Heart right ventricle (tissue), 16 donors: ENCODE results near the gene FAM120A. TPM values are rescaled to one million over a fixed set of nuclear protein-coding genes. Genes with fewer than 3 reads are reported as not detected.

ENCODE experiments used
- ATAC-seq, 8 donors: fragments of 200-7000 bp; cut with Tn5 transposase; one replicate each; pipeline ENCODE4 v1.9.1; 2020; ENCODE audit warnings: mild to moderate bottlenecking in 8 of 8, moderate library complexity in 8 of 8, moderate number of reproducible peaks in 1 of 8
- DNase-seq, 2 donors: peaks; one replicate each; pipeline ENCODE4 v3.0.0-alpha.2; 2020
- H3K27ac ChIP-seq, 10 donors: fragments of 200-600 bp; sonication (generic) in 2 of 10; one replicate each; pipeline versions ENCODE4 v1.5.0 to v1.8.0; 2020 to 2022; ENCODE audit warnings: mild to moderate bottlenecking in 3 of 10
- H3K27me3 ChIP-seq, 7 donors: fragments of 200-600 bp; one replicate each; pipeline ENCODE4 v1.8.0; 2021 to 2022; ENCODE audit warnings: mild to moderate bottlenecking in 2 of 7
- H3K36me3 ChIP-seq, 9 donors: fragments of 200-600 bp; sonication (generic) in 1 of 9; one replicate each; pipeline versions ENCODE4 v1.5.0 to v1.8.0; 2020 to 2022; ENCODE audit warnings: mild to moderate bottlenecking in 2 of 9
- H3K4me1 ChIP-seq, 9 donors: fragments of 200-600 bp; sonication (generic) in 1 of 9; one replicate each; pipeline versions ENCODE4 v1.5.0 to v1.8.0; 2020 to 2022; ENCODE audit warnings: mild to moderate bottlenecking in 4 of 9
- H3K4me3 ChIP-seq, 10 donors: fragments of 200-600 bp; sonication (generic) in 2 of 10; one replicate each; pipeline versions ENCODE4 v1.5.0 to v1.8.0; 2020 to 2022; ENCODE audit warnings: mild to moderate bottlenecking in 7 of 10, moderate library complexity in 2 of 10
- H3K9me3 ChIP-seq, 11 donors: fragments of 200-600 bp in 10 of 11; sonication (generic) in 2 of 11; one replicate each; pipeline versions ENCODE4 v1.5.0 to v1.8.0; 2013 to 2022; ENCODE audit warnings: mild to moderate bottlenecking in 2 of 11, control low read depth in 1 of 11, moderate library complexity in 1 of 11
- WGBS, 2 donors: extraction: QIAGEN DNeasy Blood & Tissue Kit; methylation state at CpG; one replicate each; pipeline ENCODE4 v1.1.7; 2013; ENCODE audit warnings: inconsistent platforms in 1 of 2; 5-methylcytosine and 5-hydroxymethylcytosine counted together
- intact Hi-C, 10 donors: fragments of 100-400 bp; cut with DNase I; formaldehyde crosslinking; loops; one replicate each; pipeline versions ENCODE4 v1.11.1 to v1.14.2; 2022
- polyA plus RNA-seq, 2 donors: library from polyadenylated mRNA; stranded (reverse); fragments of 200-250 nt; gene quantifications; one replicate each; pipeline ENCODE4 v1.2.3, GENCODE V29; 2013
- total RNA-seq, 10 donors: library from RNA; stranded (reverse); fragmentation: NEBNext Ultra II Directional in 3 of 10; extraction: Animal tissue kit (Norgen Biotek cat#: 25700) in 3 of 10; gene quantifications; one replicate each; pipeline versions ENCODE4 v1.2.1 to v1.2.4, GENCODE V29; 2021 to 2023
- TF ChIP-seq, protein P1 (sequence below), 9 donors: fragments of 200-600 bp; sonication (generic) in 2 of 9; IDR thresholded peaks; one replicate each; pipeline versions ENCODE4 v1.5.0 to v1.8.0; 2021 to 2022; ENCODE audit warnings: antibody characterized with exemption in 9 of 9, mild to moderate bottlenecking in 5 of 9, moderate library complexity in 1 of 9
- donor health status: Arrhythmogenic right ventricular cardiomyopathy.
- donor health status: ischemic (EF 13 %, LVEDD 7.1; RV severe dilation, severe dysfunction).
- donor health status: healthy with polysubstance abuse.
- donor health status: DM: no; HTN: yes; CAD: no.
- donor health status: DM: no; HTN: no; CAD: no.
- donor health status: ischemic (EF 25% LVEDD 6.9; RV normal size, moderate dysfunction).
- donor health status: ischemic (EF 25% LVEDD 5.7; RV mildly dilated, moderate dysfunction).
- donor health status: healthy.
- donor health status: DM: yes; HTN: yes; CAD: no.
- donor health status: Ischemic cardiomyopathy.
- donor health status: ischemic (EF 35%, LVEDD 5.7; RV mildly dilated, moderate dysfunction).
- donor health status: nonischemic (EF 11% LVEDD 7.7; RV severe dilation, severe dysfunction).
- donor health status: DM: yes; HTN: yes; CAD: no.
- donor health status: PGD.
- donor health status: ischemic (EF 29% LVEDD 5.4; RV normal size, mild dysfunction).
- donor health status: nonischemic (EF 23%, LVEDD 6.1; RV moderate dilation, normal function).

The FAM120A gene
- total and polyA plus RNA-seq, 12 donors: 42.2 to 126 (median 104) TPM

DNA sequence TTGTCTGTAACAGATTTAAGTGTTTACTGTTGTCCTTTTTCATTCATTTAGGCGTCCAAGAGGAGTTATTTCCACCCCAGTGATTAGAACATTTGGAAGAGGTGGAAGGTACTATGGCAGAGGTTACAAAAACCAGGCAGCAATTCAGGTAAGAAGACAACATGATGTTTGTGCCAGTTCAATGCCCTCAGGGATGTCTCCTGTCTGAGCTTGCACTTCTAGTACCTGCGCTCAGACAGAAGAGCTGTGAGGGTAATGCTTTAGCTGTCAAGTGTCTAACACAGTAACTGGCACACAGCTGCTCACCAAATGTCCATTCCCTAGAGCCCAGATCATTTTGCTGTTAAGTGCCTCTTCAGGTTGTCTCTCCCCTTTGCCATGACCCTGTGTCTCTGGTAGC, 110.7 kb downstream of the FAM120A start:
- TF ChIP-seq, protein P1, sequence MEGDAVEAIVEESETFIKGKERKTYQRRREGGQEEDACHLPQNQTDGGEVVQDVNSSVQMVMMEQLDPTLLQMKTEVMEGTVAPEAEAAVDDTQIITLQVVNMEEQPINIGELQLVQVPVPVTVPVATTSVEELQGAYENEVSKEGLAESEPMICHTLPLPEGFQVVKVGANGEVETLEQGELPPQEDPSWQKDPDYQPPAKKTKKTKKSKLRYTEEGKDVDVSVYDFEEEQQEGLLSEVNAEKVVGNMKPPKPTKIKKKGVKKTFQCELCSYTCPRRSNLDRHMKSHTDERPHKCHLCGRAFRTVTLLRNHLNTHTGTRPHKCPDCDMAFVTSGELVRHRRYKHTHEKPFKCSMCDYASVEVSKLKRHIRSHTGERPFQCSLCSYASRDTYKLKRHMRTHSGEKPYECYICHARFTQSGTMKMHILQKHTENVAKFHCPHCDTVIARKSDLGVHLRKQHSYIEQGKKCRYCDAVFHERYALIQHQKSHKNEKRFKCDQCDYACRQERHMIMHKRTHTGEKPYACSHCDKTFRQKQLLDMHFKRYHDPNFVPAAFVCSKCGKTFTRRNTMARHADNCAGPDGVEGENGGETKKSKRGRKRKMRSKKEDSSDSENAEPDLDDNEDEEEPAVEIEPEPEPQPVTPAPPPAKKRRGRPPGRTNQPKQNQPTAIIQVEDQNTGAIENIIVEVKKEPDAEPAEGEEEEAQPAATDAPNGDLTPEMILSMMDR (IDR thresholded peaks at IDR 0.05): no peak
- peaks cover 1 to 10% (median 6%) of the 10 kb centered on the region in 9 donors for H3K4me1 ChIP-seq
- no peak overlapping the region for H3K4me3 ChIP-seq
- no peak for ATAC-seq
- intact Hi-C loops: loop anchor here in 3 of 10 donors (10.0 kb wide), 3 partner anchors 107 to 457 kb away; partner anchors contain the start of genes FAM120A (in 1 of the 3) and FAM120AOS (in 1 of the 3)
- H3K9me3 ChIP-seq: no peaks in the 10 kb centered on the region
- H3K27ac ChIP-seq: no peak overlapping the region
- H3K27me3 ChIP-seq: no peaks in the 10 kb centered on the region
- DNase-seq: no peak
- 94 to 95% methylated on average over 2 of the region's 2 CpGs for WGBS, 2 donors
- H3K36me3 ChIP-seq: peaks cover 0 to 86% (median 68%) of the 10 kb centered on the region in 9 donors

DNA sequence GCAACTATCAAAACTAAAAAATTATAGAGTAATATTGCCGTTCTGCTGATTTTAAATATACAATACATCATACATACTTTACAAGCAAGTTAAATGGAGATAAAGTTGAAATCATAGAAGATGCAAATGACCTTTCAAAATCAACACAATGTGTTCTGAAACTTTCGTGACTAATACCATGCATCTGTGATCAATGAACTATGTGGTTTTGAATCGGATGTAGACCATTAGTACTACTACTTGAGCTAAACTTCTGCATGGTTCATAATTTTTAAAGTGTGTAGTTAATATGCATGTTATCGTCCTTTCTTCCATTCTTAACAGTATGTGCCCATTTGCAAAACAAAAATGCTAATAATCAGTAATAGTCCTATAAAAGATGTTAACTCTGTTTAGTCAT, 113.6 kb downstream of the FAM120A start:
- WGBS, 2 donors: 92 to 96% methylated on average over 4 of the region's 4 CpGs
- TF ChIP-seq, protein P1 (IDR thresholded peaks at IDR 0.05): no peak
- Histone ChIP-seq H3K4me3 (no peak overlapping the region), H3K27me3 (no peaks in the 10 kb centered on the region), H3K9me3 (no peaks in the 10 kb centered on the region), H3K36me3 (peaks cover 0 to 57% (median 43%) of the 10 kb centered on the region in 9 donors), H3K27ac (no peak overlapping the region), H3K4me1 (peaks cover 4 to 27% (median 14%) of the 10 kb centered on the region in 9 donors)
- intact Hi-C loops: loop anchor here in 6 of 10 donors (5.0 to 10.0 kb wide), 5 partner anchors 108 to 460 kb away; partner anchors contain the start of genes FAM120A (in 4 of the 6) and FAM120AOS (in 4 of the 6)
- DNase-seq (no peak), ATAC-seq (no peak)

DNA sequence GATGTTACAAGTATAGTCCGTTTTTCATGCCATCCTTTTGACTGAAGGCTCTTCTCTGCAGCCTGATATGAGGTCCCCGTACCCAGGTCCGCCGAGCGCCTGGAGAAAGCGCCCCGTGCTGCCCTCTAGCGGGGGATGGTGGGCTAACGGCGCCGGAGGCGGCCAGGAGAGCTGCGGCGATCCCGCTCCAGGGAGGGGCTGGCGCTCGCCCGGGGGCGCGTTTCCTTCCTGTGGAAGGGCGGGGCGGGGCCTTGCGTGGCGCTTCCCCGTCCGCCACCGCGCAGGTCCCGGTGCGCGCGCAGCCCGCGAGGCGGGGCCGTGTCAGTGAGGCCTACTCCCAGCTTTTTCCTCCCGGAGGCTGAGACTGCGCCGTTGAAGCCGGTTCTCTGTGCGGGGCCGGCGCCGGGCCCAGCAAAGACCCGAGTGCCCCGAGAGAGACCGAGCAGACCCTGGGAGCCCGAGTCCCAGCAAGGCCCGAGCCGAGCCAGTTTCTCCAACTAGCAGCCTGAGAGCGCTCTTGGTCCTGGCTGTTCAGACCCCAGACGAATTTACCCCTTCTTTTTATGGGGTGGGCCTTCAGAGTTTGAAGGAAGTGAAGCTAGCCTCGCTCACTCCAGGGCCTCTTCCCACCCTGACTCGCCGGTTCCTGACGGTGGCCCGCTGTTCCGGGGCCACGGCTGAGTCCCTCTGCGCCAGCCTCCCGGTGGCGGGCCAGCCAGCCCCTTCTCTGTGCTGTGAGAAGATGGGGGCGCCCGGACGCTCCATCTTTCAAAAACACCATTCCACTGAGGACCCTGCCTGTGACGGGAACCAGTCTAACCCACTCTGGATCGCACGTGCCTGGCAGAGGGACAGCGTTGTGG, 115.2 kb downstream of the FAM120A start:
- TF ChIP-seq, protein P1 (IDR thresholded peaks at IDR 0.05): peak; percentile 93 to 100 (median 98)
- peak; percentile 98 to 99 for DNase-seq
- intact Hi-C loops: loop anchor here in 8 of 10 donors (1.0 to 10.0 kb wide), 7 partner anchors 109 to 462 kb away; partner anchors contain the start of genes FAM120AOS (in 7 of the 8) and FAM120A (in 4 of the 8)
- WGBS, 2 donors: 1 to 2% methylated on average over 64 to 69 of the region's 69 CpGs
- H3K27me3 ChIP-seq: no peaks in the 10 kb centered on the region
- peaks cover 4 to 27% (median 14%) of the 10 kb centered on the region in 9 donors for H3K4me1 ChIP-seq
- H3K27ac ChIP-seq: peak overlapping the region; percentile 83 to 99 (median 94)
- peaks cover 0 to 41% (median 29%) of the 10 kb centered on the region in 9 donors for H3K36me3 ChIP-seq
- peak overlapping the region; percentile 31 to 76 (median 64) for H3K4me3 ChIP-seq
- peaks cover 0 to 11% (median 0%) of the 10 kb centered on the region in 11 donors for H3K9me3 ChIP-seq
- peak; percentile 98 to 99 (median 99) for ATAC-seq

DNA sequence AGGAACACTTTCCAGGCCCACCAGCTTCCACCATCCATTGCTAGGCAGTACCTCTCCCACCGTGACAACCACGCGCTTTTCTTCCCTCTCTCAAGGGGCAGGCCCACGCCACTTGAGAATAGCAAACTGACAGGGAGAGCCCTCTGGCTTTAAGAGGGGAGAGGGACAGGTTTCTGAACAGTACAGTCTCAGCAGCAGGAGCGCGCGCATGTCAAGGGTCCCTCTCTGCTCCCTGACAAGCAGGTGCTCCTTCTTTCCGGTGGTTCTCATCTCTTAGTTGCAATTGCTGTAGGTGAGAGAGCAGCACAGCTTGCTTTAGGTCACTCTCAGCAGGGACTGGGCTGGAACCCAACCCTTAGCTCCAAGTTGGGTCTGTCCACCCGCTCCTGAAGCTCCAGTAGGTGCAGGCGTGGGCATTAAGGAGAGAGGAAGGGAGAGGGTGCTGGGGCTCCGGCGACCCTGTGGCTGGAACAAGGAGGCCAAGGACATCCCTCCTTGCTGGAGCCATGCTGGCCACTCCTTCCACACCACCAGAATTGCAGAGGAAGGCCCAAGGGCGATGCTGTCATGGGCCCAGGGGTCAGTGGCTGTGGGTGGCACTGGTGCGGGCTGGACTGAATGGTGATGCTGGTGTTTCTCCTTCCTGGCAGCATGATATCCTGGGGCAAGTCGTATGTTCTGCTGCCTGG, 115.9 kb downstream of the FAM120A start:
- Histone ChIP-seq H3K4me1 (peaks cover 4 to 33% (median 14%) of the 10 kb centered on the region in 9 donors), H3K27me3 (no peaks in the 10 kb centered on the region), H3K36me3 (peaks cover 0 to 33% (median 21%) of the 10 kb centered on the region in 9 donors), H3K9me3 (peaks cover 0 to 11% (median 0%) of the 10 kb centered on the region in 11 donors), H3K27ac (peak overlapping the region; percentile 83 to 99 (median 94)), H3K4me3 (peak overlapping the region; percentile 31 to 76 (median 64))
- intact Hi-C loops: loop anchor here in 7 of 10 donors (2.0 to 10.0 kb wide), 6 partner anchors 110 to 463 kb away; partner anchors contain the start of genes FAM120AOS (in 6 of the 7) and FAM120A (in 4 of the 7)
- no peak for DNase-seq
- WGBS, 2 donors: 64 to 65% methylated on average over 15 of the region's 15 CpGs
- TF ChIP-seq, protein P1 (IDR thresholded peaks at IDR 0.05): no peak
- ATAC-seq: peak in 7 of 8 donors; percentile 4 to 38 (median 8)
